GM12891 (cell line): ENCODE measurements around the gene TK1.

Source experiments
- POLR2A ChIP-seq: IDR thresholded peaks from 2 replicates; pipeline ENCODE4 v1.6.1; 2011; ENCODE audit warnings: low read depth, low read length, control low read depth
- POLR2AphosphoS5 ChIP-seq: IDR thresholded peaks from 2 replicates; pipeline ENCODE4 v1.6.1; 2011; ENCODE audit warnings: low read depth, low read length, control low read depth
- SPI1 ChIP-seq: IDR thresholded peaks from 2 replicates; pipeline ENCODE4 v1.6.1; 2011; ENCODE audit warnings: low read depth, low read length, control low read depth
- TAF1 ChIP-seq: IDR thresholded peaks from 2 replicates; pipeline ENCODE4 v1.6.1; 2011; ENCODE audit warnings: low read depth, low read length, control low read depth

GRCh38 chr17:78231991-78232858 lies 45.4 kb upstream of the TK1 start:
- no peak for TF ChIP-seq POLR2A
- no peak for TF ChIP-seq TAF1
- TF ChIP-seq POLR2AphosphoS5, result no peak
- no peak for TF ChIP-seq SPI1
